Trophoblast cell (in vitro differentiated cells and primary cell): ENCODE data around the gene LRRTM4.

ENCODE experiments used
- DNase-seq, 2 donors: peaks; one replicate each; pipeline ENCODE4 v3.0.0-alpha.2; 2016
- H2AFZ ChIP-seq: 2 replicates; pipeline ENCODE4 v1.6.1; 2013; ENCODE audit warnings: low read length, moderate library complexity, mild to moderate bottlenecking; ENCODE audit not compliant: insufficient read depth, poor library complexity
- H2AK5ac ChIP-seq: 2 replicates; pipeline ENCODE4 v1.6.1; 2013; ENCODE audit warnings: mild to moderate bottlenecking, low read length
- H2BK120ac ChIP-seq: 2 replicates; pipeline ENCODE4 v1.6.1; 2013; ENCODE audit warnings: low read length, mild to moderate bottlenecking, moderate library complexity; ENCODE audit not compliant: insufficient read depth, poor library complexity
- H2BK12ac ChIP-seq: 2 replicates; pipeline ENCODE4 v1.6.1; 2013; ENCODE audit warnings: mild to moderate bottlenecking, low read length, moderate library complexity
- H2BK5ac ChIP-seq: 2 replicates; pipeline ENCODE4 v1.6.1; 2013; ENCODE audit warnings: low read length, low read depth, moderate library complexity, mild to moderate bottlenecking; ENCODE audit not compliant: poor library complexity
- H3K14ac ChIP-seq: 2 replicates; pipeline ENCODE4 v1.6.1; 2013; ENCODE audit warnings: mild to moderate bottlenecking, low read length
- H3K18ac ChIP-seq: 2 replicates; pipeline ENCODE4 v1.6.1; 2013; ENCODE audit warnings: mild to moderate bottlenecking, low read length
- H3K23ac ChIP-seq: 2 replicates; pipeline ENCODE4 v1.6.1; 2013; ENCODE audit warnings: low read length
- H3K27ac ChIP-seq: 2 replicates; pipeline ENCODE4 v1.5.1; 2013; ENCODE audit warnings: low read depth, mild to moderate bottlenecking, inconsistent platforms, low read length, moderate library complexity
- H3K27me3 ChIP-seq: 2 replicates; pipeline ENCODE4 v1.6.1; 2013; ENCODE audit warnings: inconsistent platforms, mild to moderate bottlenecking, low read length, moderate library complexity; ENCODE audit not compliant: insufficient read depth
- H3K36me3 ChIP-seq, 2 experiments: 1 replicate in 1 of 2; 2 replicates in 1 of 2; pipeline ENCODE4 v1.6.1; 2013; ENCODE audit warnings: low read length in 2 of 2, mild to moderate bottlenecking in 2 of 2, moderate library complexity in 1 of 2; ENCODE audit not compliant: insufficient read depth in 2 of 2, control insufficient read depth in 1 of 2
- H3K4ac ChIP-seq: 2 replicates; pipeline ENCODE4 v1.6.1; 2013; ENCODE audit warnings: low read depth, mild to moderate bottlenecking, low read length, moderate library complexity
- H3K4me1 ChIP-seq, 2 experiments: 1 replicate in 1 of 2; 2 replicates in 1 of 2; pipeline ENCODE4 v1.6.1; 2013; ENCODE audit warnings: low read length in 2 of 2, mild to moderate bottlenecking in 2 of 2, moderate library complexity in 1 of 2; ENCODE audit not compliant: insufficient read depth in 2 of 2, control insufficient read depth in 1 of 2
- H3K4me2 ChIP-seq: 2 replicates; pipeline ENCODE4 v1.6.1; 2013; ENCODE audit warnings: inconsistent platforms, mild to moderate bottlenecking, low read length, moderate library complexity
- H3K4me3 ChIP-seq: 2 replicates; pipeline ENCODE4 v1.5.1; 2013; ENCODE audit warnings: mild to moderate bottlenecking, low read depth, low read length, inconsistent platforms
- H3K79me1 ChIP-seq: one replicate; pipeline ENCODE4 v1.6.1; 2013; ENCODE audit warnings: low read length
- H3K79me2 ChIP-seq: 2 replicates; pipeline ENCODE4 v1.6.1; 2013; ENCODE audit warnings: low read length, mild to moderate bottlenecking; ENCODE audit not compliant: control insufficient read depth, insufficient read depth, poor library complexity
- H3K9ac ChIP-seq: 2 replicates; pipeline ENCODE4 v1.6.1; 2013; ENCODE audit warnings: mild to moderate bottlenecking, low read length
- H3K9me3 ChIP-seq: 2 replicates; pipeline ENCODE4 v1.6.1; 2013; ENCODE audit warnings: low read depth, mild to moderate bottlenecking, control low read depth, inconsistent platforms, low read length; ENCODE audit not compliant: insufficient read depth
- H4K12ac ChIP-seq: 2 replicates; pipeline ENCODE4 v1.6.1; 2013; ENCODE audit warnings: low read depth, mild to moderate bottlenecking, low read length, moderate library complexity
- H4K8ac ChIP-seq: 2 replicates; pipeline ENCODE4 v1.6.1; 2013; ENCODE audit warnings: low read depth, mild to moderate bottlenecking, low read length, moderate library complexity
- H4K91ac ChIP-seq: one replicate; pipeline ENCODE4 v1.6.1; 2013; ENCODE audit warnings: low read depth, mild to moderate bottlenecking, low read length, moderate library complexity
- WGBS: extraction: QIAGEN DNeasy Blood & Tissue Kit; methylation state at CpG from one replicate; pipeline ENCODE4 v1.1.7; 2013; ENCODE audit warnings: missing lambda C conversion rate; ENCODE audit not compliant: insufficient read length, insufficient coverage; ENCODE audit errors: extremely low coverage; 5-methylcytosine and 5-hydroxymethylcytosine counted together

Gene LRRTM4

DNA sequence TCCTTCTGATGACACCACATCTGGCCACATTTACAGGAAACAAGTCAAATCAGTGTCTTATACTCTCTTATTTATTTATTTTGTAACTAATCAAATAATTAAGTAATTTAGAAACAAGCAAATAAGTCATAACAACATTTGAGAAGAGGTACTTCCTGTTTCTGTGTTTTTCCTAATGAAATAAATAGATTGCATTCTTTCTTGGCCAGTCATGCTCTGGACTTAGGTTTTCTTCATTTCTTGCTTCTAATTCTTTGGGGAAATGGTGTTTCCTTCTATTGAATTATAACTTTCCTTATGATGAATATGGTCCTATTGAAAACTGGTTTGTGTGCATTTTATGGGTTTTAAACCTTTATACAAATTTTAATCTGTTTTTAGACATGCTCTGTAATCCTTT, 546.4 kb downstream of the LRRTM4 start:
- Histone ChIP-seq H3K9me3 (no peaks in the 10 kb centered on the region), H3K4ac (no peak overlapping the region), H2AFZ (no peak overlapping the region), H3K4me3 (no peak overlapping the region), H4K8ac (no peak overlapping the region), H3K79me2 (no peaks in the 10 kb centered on the region), H3K27me3 (no peaks in the 10 kb centered on the region), H2BK5ac (no peak overlapping the region), H3K14ac (no peak overlapping the region), H3K79me1 (no peaks in the 10 kb centered on the region), H3K23ac (no peak overlapping the region), H3K27ac (no peak overlapping the region), H3K9ac (no peak overlapping the region), H3K18ac (no peak overlapping the region), H4K91ac (no peak overlapping the region), H2AK5ac (no peak overlapping the region), H3K4me2 (no peak overlapping the region), H3K36me3 (no peaks in the 10 kb centered on the region), H2BK120ac (no peak overlapping the region), H4K12ac (no peak overlapping the region), H3K4me1 (no peaks in the 10 kb centered on the region), H2BK12ac (no peak overlapping the region)
- no peak for DNase-seq

DNA sequence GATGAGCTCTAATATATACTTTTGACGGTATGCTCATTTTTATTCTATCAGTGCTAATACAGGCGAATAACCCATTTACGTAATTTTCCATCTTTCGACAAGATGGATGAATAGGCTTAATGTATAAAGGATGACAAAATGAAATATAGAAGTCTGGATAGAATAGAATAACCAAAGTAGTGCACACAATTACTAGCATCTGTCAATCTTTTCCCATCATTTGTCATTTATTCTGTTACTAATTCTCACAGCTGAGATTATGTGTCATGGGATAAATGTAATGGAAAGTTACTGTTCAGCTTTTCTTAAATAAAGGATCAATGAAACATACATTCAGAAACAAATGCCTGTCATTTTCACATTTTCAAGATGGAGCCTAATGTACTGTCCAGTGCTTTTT, 548.6 kb downstream of the LRRTM4 start:
- no peak overlapping the region for H3K23ac ChIP-seq
- H3K9me3 ChIP-seq, result no peaks in the 10 kb centered on the region
- no peak overlapping the region for H3K4ac ChIP-seq
- no peaks in the 10 kb centered on the region for H3K36me3 ChIP-seq
- no peaks in the 10 kb centered on the region for H3K79me2 ChIP-seq
- no peak overlapping the region for H2AFZ ChIP-seq
- no peak overlapping the region for H4K8ac ChIP-seq
- H3K18ac ChIP-seq, result no peak overlapping the region
- no peak overlapping the region for H2BK12ac ChIP-seq
- no peak overlapping the region for H3K27ac ChIP-seq
- H3K9ac ChIP-seq, result no peak overlapping the region
- no peak overlapping the region for H4K12ac ChIP-seq
- H2BK120ac ChIP-seq, result no peak overlapping the region
- H3K14ac ChIP-seq, result no peak overlapping the region
- H3K27me3 ChIP-seq, result no peaks in the 10 kb centered on the region
- WGBS, result no CpG with 5 or more reads among the region's 4 CpGs
- no peak overlapping the region for H2BK5ac ChIP-seq
- no peaks in the 10 kb centered on the region for H3K4me1 ChIP-seq
- no peak overlapping the region for H2AK5ac ChIP-seq
- no peak overlapping the region for H3K4me2 ChIP-seq
- H4K91ac ChIP-seq, result no peak overlapping the region
- no peaks in the 10 kb centered on the region for H3K79me1 ChIP-seq
- no peak for DNase-seq
- no peak overlapping the region for H3K4me3 ChIP-seq

DNA sequence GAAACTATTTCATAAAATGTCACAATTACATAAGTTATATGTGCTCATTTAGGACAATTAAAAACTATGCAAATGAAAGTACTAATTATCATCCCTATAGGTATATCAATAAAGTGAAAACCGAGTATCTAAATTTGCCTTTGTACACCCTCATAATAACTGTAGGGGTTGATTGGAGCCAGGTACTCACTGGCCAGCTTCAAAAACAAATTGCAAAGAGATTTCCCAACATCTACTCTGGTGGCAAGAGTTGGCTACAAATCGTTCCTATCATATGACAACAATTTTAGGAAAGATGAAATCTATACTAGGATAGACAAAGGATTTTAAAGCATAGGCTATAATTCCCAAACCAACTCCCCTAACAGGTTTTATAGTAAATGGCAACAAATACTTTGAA, 556.4 kb downstream of the LRRTM4 start:
- Histone ChIP-seq H3K79me1 (no peaks in the 10 kb centered on the region), H3K23ac (no peak overlapping the region), H2BK5ac (no peak overlapping the region), H3K9me3 (no peaks in the 10 kb centered on the region), H3K27me3 (no peaks in the 10 kb centered on the region), H3K27ac (no peak overlapping the region), H3K18ac (no peak overlapping the region), H2AFZ (no peak overlapping the region), H4K8ac (no peak overlapping the region), H3K4me1 (no peaks in the 10 kb centered on the region), H3K79me2 (no peaks in the 10 kb centered on the region), H4K91ac (no peak overlapping the region), H2AK5ac (no peak overlapping the region), H3K4me2 (no peak overlapping the region), H4K12ac (no peak overlapping the region), H3K4ac (no peak overlapping the region), H2BK12ac (no peak overlapping the region), H3K4me3 (no peak overlapping the region), H3K9ac (no peak overlapping the region), H3K14ac (no peak overlapping the region), H2BK120ac (no peak overlapping the region), H3K36me3 (no peaks in the 10 kb centered on the region)
- no peak for DNase-seq
- no CpG with 5 or more reads among the region's 2 CpGs for WGBS

DNA sequence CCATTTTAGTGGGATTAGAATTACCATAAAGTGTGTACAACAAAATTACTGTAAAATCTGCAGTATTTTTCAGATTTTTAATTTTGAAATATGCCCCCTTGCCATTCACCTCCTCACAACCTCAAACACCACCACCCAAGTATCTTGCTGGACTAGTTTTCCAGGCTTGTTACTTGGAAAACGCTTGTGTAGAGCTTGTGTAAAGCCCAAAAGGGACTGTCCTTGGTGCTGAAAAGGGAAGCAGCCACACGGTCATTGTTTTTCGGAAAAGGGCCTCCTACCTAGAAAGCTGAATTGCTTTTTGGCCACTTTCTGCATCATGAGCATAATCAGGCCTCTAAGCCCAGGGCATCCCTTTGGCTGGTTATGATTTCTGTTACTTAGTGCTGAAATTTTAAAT, 563.4 kb downstream of the LRRTM4 start:
- H3K23ac ChIP-seq, result no peak overlapping the region
- H3K27me3 ChIP-seq, result no peaks in the 10 kb centered on the region
- no peak overlapping the region for H3K4me2 ChIP-seq
- no peak overlapping the region for H2AK5ac ChIP-seq
- no peaks in the 10 kb centered on the region for H3K4me1 ChIP-seq
- H3K4ac ChIP-seq, result no peak overlapping the region
- no peak overlapping the region for H4K8ac ChIP-seq
- no peak overlapping the region for H3K9ac ChIP-seq
- no peak overlapping the region for H3K18ac ChIP-seq
- no peak overlapping the region for H4K91ac ChIP-seq
- no peak overlapping the region for H2BK120ac ChIP-seq
- no peak overlapping the region for H2AFZ ChIP-seq
- no CpG with 5 or more reads among the region's 3 CpGs for WGBS
- no peaks in the 10 kb centered on the region for H3K79me1 ChIP-seq
- H2BK12ac ChIP-seq, result no peak overlapping the region
- H3K4me3 ChIP-seq, result no peak overlapping the region
- H3K14ac ChIP-seq, result no peak overlapping the region
- DNase-seq, result peak; percentile 1 to 56
- H3K79me2 ChIP-seq, result no peaks in the 10 kb centered on the region
- H2BK5ac ChIP-seq, result no peak overlapping the region
- no peak overlapping the region for H3K27ac ChIP-seq
- no peaks in the 10 kb centered on the region for H3K36me3 ChIP-seq
- no peaks in the 10 kb centered on the region for H3K9me3 ChIP-seq
- H4K12ac ChIP-seq, result no peak overlapping the region
